H1 (cell line): Measurements from ENCODE around the gene TPD52L2. TPM values are rescaled to one million over a fixed set of nuclear protein-coding genes. Genes with fewer than 3 reads are reported as not detected.

ENCODE experiments used
- CHD7 ChIP-seq: fragments of 300-600 bp; sonication (generic); IDR thresholded peaks from 2 replicates; pipeline ENCODE4 v1.7.1; 2012; ENCODE audit warnings: low read length, moderate library complexity, mild to moderate bottlenecking, inconsistent platforms; ENCODE audit not compliant: insufficient replicate concordance
- E2F6 ChIP-seq: IDR thresholded peaks from 2 replicates; pipeline ENCODE4 v1.6.1; 2012; ENCODE audit warnings: inconsistent platforms
- KDM5A ChIP-seq: fragments of 200-600 bp; IDR thresholded peaks from 2 replicates; pipeline ENCODE4 v1.7.1; 2012; ENCODE audit warnings: mild to moderate bottlenecking, low read length, inconsistent platforms, mixed read lengths
- NRF1 ChIP-seq: IDR thresholded peaks from 2 replicates; pipeline ENCODE4 v1.6.1; 2011; ENCODE audit warnings: mild to moderate bottlenecking, low read depth, low read length, improper control_type of control experiment
- SIN3A ChIP-seq, 2 experiments: IDR thresholded peaks in 1 of 2; conservative IDR thresholded peaks in 1 of 2; 2 replicates each; pipeline ENCODE4 v1.6.1; 2011 to 2012; ENCODE audit warnings: low read length in 2 of 2, improper control_type of control experiment in 1 of 2, low read depth in 1 of 2, mild to moderate bottlenecking in 1 of 2
- SIX5 ChIP-seq: IDR thresholded peaks from 2 replicates; pipeline ENCODE4 v1.6.1; 2011; ENCODE audit warnings: mild to moderate bottlenecking, low read depth, low read length
- TCF12 ChIP-seq: IDR thresholded peaks from 2 replicates; pipeline ENCODE4 v1.6.1; 2011; ENCODE audit warnings: low read depth, mild to moderate bottlenecking, low read length
- YY1 ChIP-seq: IDR thresholded peaks from 2 replicates; pipeline ENCODE4 v1.6.1; 2011; ENCODE audit warnings: low read depth, mild to moderate bottlenecking, low read length
- ZNF274 ChIP-seq: IDR thresholded peaks from 2 replicates; pipeline ENCODE4 v1.7.0; 2012; ENCODE audit warnings: low read length, borderline replicate concordance; ENCODE audit errors: extremely low read depth
- polyA plus RNA-seq, 7 experiments: library from polyadenylated mRNA; depleted of rRNA in 3 of 7; stranded (reverse) in 5 of 7; unstranded in 2 of 7; fragments of >200 nt in 5 of 7; fragments of 200-250 nt in 2 of 7; gene quantifications; 1 replicate in 5 of 7; 2 replicates in 1 of 7; 4 replicates in 1 of 7; pipeline versions ENCODE4 v1.2.1 to v1.2.3, GENCODE V29; 2011 to 2013; ENCODE audit warnings: missing spikeins in 2 of 7, mixed read lengths in 2 of 7
- total RNA-seq: library from RNA; stranded (reverse); fragmentation: NEBNext Ultra II Directional; extraction: Animal tissue kit (Norgen Biotek cat#: 25700); gene quantifications from 2 replicates; pipeline ENCODE4 v1.2.1, GENCODE V29; 2021

The TPD52L2 gene
- total and polyA plus RNA-seq, 2 of the 8 experiments (the other 6 are each of a cell fraction or from before 2014, with no cell fraction given) = 77.1 to 80.2 TPM

GRCh38 chr20:63876489-63877036 lies 11.5 kb downstream of the TPD52L2 start (continued):
- TF ChIP-seq ZNF274 (no peak), CHD7 (no peak), NRF1 (no peak), TCF12 (no peak), SIN3A (conservative IDR thresholded peaks at IDR 0.05 in 1 of 2, IDR thresholded peaks at IDR 0.05 in 1 of 2; ENCODE audit: low read depth in 1 of 2, low read length in 2 of 2) (no peak), E2F6 (no peak), SIX5 (no peak), YY1 (no peak), KDM5A (no peak)
